ENCODE results near the gene PSME1. TPM values are rescaled to one million over a fixed set of nuclear protein-coding genes. Genes with fewer than 3 reads are reported as not detected.

Gene PSME1
- total and polyA plus RNA-seq, 10 of the 15 experiments (the other 5 are each of a cell fraction or from before 2014, with no cell fraction given): 250 to 1,378 (median 412) TPM

- in situ Hi-C loops (cut with MboI): no loop called here
Observed at GRCh38 chr14:24129410-24129998, 6.5 kb upstream of the PSME1 start.

More at GRCh38 chr14:24129410-24129998, 6.5 kb upstream of the PSME1 start:
- no peak overlapping the region for H3K4me2 ChIP-seq (ENCODE audit: control insufficient read depth, insufficient read depth)
- DNase-seq (ENCODE audit: low read depth, low spot score) (no peak), FAIRE-seq (no peak), ATAC-seq (no peak)
- TF ChIP-seq RAD51 (IDR thresholded peaks at IDR 0.05) (no peak), BMI1 (IDR thresholded peaks at IDR 0.05; ENCODE audit: borderline replicate concordance) (no peak), CUX1 (IDR thresholded peaks at IDR 0.05; ENCODE audit: insufficient replicate concordance, low read depth, low read length) (no peak)
- TF ChIP-seq, protein P1, sequence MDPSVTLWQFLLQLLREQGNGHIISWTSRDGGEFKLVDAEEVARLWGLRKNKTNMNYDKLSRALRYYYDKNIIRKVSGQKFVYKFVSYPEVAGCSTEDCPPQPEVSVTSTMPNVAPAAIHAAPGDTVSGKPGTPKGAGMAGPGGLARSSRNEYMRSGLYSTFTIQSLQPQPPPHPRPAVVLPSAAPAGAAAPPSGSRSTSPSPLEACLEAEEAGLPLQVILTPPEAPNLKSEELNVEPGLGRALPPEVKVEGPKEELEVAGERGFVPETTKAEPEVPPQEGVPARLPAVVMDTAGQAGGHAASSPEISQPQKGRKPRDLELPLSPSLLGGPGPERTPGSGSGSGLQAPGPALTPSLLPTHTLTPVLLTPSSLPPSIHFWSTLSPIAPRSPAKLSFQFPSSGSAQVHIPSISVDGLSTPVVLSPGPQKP (IDR thresholded peaks at IDR 0.05; ENCODE audit: low read depth, low read length): no peak
- no peak overlapping the region for H3K27ac ChIP-seq (ENCODE audit: control insufficient read depth, insufficient read depth)
- H3K4me1 ChIP-seq (ENCODE audit: control insufficient read depth, insufficient read depth, low read length): peaks cover 16% of the 10 kb centered on the region
- no peaks in the 10 kb centered on the region for H3K36me3 ChIP-seq (ENCODE audit: control insufficient read depth in 2 of 2, insufficient read depth in 2 of 2, low read length in 1 of 2)
- RAD21 ChIA-PET (ENCODE audit: unreplicated experiment): interaction anchor here (0.6 kb wide), 1 partner anchor 19 kb away, joined by 3 read pairs; no protein-coding TSS in a partner anchor
- 89% methylated on average over 8 of the region's 8 CpGs for WGBS (ENCODE audit: insufficient coverage, insufficient replicate concordance, low lambda C conversion rate, missing lambda C conversion rate)
- SMC1A ChIA-PET (ENCODE audit: uncharacterized antibody, unreplicated experiment): interaction anchor here (1.0 to 1.4 kb wide), 3 partner anchors 8 to 21 kb away, joined by 3 to 4 read pairs (median 3); no protein-coding TSS in a partner anchor
- H2AFZ ChIP-seq (ENCODE audit: control insufficient read depth, low read depth, low read length): no peak overlapping the region
- no peaks in the 10 kb centered on the region for H3K9me3 ChIP-seq (replicated peaks; ENCODE audit: control insufficient read depth, insufficient read depth, low read length)
- H3K27me3 ChIP-seq (replicated peaks in 1 of 2; ENCODE audit: control insufficient read depth in 2 of 2, insufficient read depth in 2 of 2, low read length in 1 of 2): no peaks in the 10 kb centered on the region
- H4K20me1 ChIP-seq (ENCODE audit: control insufficient read depth, insufficient read depth): no peaks in the 10 kb centered on the region
- CTCF ChIA-PET: interaction anchor here (1.1 kb wide), 1 partner anchor 15 kb away, joined by 3 read pairs; the partner anchor contains the start of genes DCAF11 and NRL
- no TSS peak for BruUV-seq (replicated peaks)
- POLR2A ChIA-PET: interaction anchor here (0.6 to 17.1 kb wide), 7 partner anchors 7 to 195 kb away, joined by 3 to 276 read pairs (median 4); partner anchors contain the start of genes EMC9, FITM1 and PSME1
- H3K79me2 ChIP-seq (ENCODE audit: control insufficient read depth, insufficient read depth, low read length): no peaks in the 10 kb centered on the region
- intact Hi-C loops (cut with micrococcal nuclease; ENCODE audit: unreplicated experiment): no loop called here
- no peak overlapping the region for H3K4me3 ChIP-seq
- H3K9ac ChIP-seq (ENCODE audit: control insufficient read depth, insufficient read depth, low read length): no peak overlapping the region
